HG03095 (cell line): ENCODE data around the gene KRTAP4-3.
"Not testable (repeated sequence)": the region's sequence is repeated elsewhere in the genome, so short reads cannot be mapped to it uniquely, and the experiment has no call there.

Source experiments
- ATAC-seq: cut with Tn5 transposase; IDR thresholded peaks from one replicate; pipeline ENCODE4 v1.9.1; 2021; ENCODE audit warnings: moderate library complexity; ENCODE audit not compliant: unreplicated experiment

The KRTAP4-3 gene

GRCh38 chr17:41168121-41168520, at the start of gene KRTAP4-3:
KRTAP4-3 (minus strand) TSS chr17:41168221; CDS start chr17:41168172, 49 bp downstream.
- no peak for ATAC-seq

- ATAC-seq = no peak
These were observed 47.7 kb upstream of the KRTAP4-3 start for GRCh38 chr17:41215681-41216080.

GRCh38 chr17:41212524-41213169, 44.6 kb upstream of the KRTAP4-3 start:
- no peak for ATAC-seq

- no peak for ATAC-seq
These were observed 43.9 kb upstream of the KRTAP4-3 start for GRCh38 chr17:41211845-41212466.

- no peak for ATAC-seq
These were observed 31.5 kb upstream of the KRTAP4-3 start for GRCh38 chr17:41199421-41200078.

- ATAC-seq = no peak
These were observed 28.0 kb upstream of the KRTAP4-3 start for GRCh38 chr17:41196068-41196467.

- no peak for ATAC-seq
These were observed 22.3 kb upstream of the KRTAP4-3 start for GRCh38 chr17:41190328-41190727.

GRCh38 chr17:41189837-41190318, 21.9 kb upstream of the KRTAP4-3 start, which contains the start of gene KRTAP9-1:
KRTAP9-1 (plus strand) TSS chr17:41189887; CDS start chr17:41189887, 0 bp downstream.
- not testable (repeated sequence) for ATAC-seq

- no peak for ATAC-seq
These were observed 18.9 kb upstream of the KRTAP4-3 start for GRCh38 chr17:41186872-41187271.

- ATAC-seq = no peak
These were observed 17.0 kb upstream of the KRTAP4-3 start for GRCh38 chr17:41185001-41185400.

GRCh38 chr17:41184480-41184961, 16.5 kb upstream of the KRTAP4-3 start, which contains the start of gene KRTAP4-1:
KRTAP4-1 (minus strand) TSS chr17:41184911; CDS start chr17:41184854, 57 bp downstream.
- no peak for ATAC-seq

- ATAC-seq = no peak
These were observed 11.0 kb upstream of the KRTAP4-3 start for GRCh38 chr17:41178843-41179616.

- no peak for ATAC-seq
These were observed 10.3 kb upstream of the KRTAP4-3 start for GRCh38 chr17:41178341-41178740.

- ATAC-seq = no peak
These were observed 9.8 kb upstream of the KRTAP4-3 start, which contains the start of gene KRTAP4-2 for GRCh38 chr17:41177727-41178271. KRTAP4-2 (minus strand) TSS chr17:41178221; CDS start chr17:41178164, 57 bp downstream.

GRCh38 chr17:41176744-41177387, 8.8 kb upstream of the KRTAP4-3 start:
- no peak for ATAC-seq

GRCh38 chr17:41171886-41172285, 3.9 kb upstream of the KRTAP4-3 start:
- ATAC-seq = no peak

- no peak for ATAC-seq
These were observed 460 bp downstream of the KRTAP4-3 start for GRCh38 chr17:41167561-41167960.

- ATAC-seq = no peak
These were observed 4.2 kb downstream of the KRTAP4-3 start for GRCh38 chr17:41163828-41164227.

- ATAC-seq = no peak
These were observed 7.4 kb downstream of the KRTAP4-3 start, which contains the start of gene KRTAP4-4 for GRCh38 chr17:41160648-41161047. KRTAP4-4 (minus strand) TSS chr17:41160748; CDS start chr17:41160691, 57 bp downstream.

- ATAC-seq = not testable (repeated sequence)
These were observed 7.8 kb downstream of the KRTAP4-3 start for GRCh38 chr17:41160190-41160589.
